ES-I3 (cell line): ENCODE measurements around the gene RORB.
"Not testable (repeated sequence)": the region's sequence is repeated elsewhere in the genome, so short reads cannot be mapped to it uniquely, and the experiment has no call there.

Source experiments
- H3K36me3 ChIP-seq: 2 replicates; pipeline ENCODE4 v1.6.1; 2013; ENCODE audit warnings: mild to moderate bottlenecking, low read length, control low read depth, moderate library complexity; ENCODE audit not compliant: insufficient read depth
- H3K4me1 ChIP-seq: 2 replicates; pipeline ENCODE4 v1.6.1; 2013; ENCODE audit warnings: mild to moderate bottlenecking, control low read depth, low read length; ENCODE audit not compliant: insufficient read depth
- H3K9ac ChIP-seq: 2 replicates; pipeline ENCODE4 v1.6.1; 2013; ENCODE audit warnings: low read depth, mild to moderate bottlenecking, low read length, moderate library complexity
- H3K9me3 ChIP-seq: 2 replicates; pipeline ENCODE4 v1.6.1; 2013; ENCODE audit warnings: mild to moderate bottlenecking, low read length, moderate library complexity; ENCODE audit not compliant: control insufficient read depth, insufficient read depth

RORB gene

GRCh38 chr9:74528207-74528606 lies 31.1 kb downstream of the RORB start:
- H3K9ac ChIP-seq: no peak overlapping the region
- H3K4me1 ChIP-seq: peaks cover 8% of the 10 kb centered on the region; the same call in 1 of the 2 replicates
- H3K36me3 ChIP-seq: no peaks in the 10 kb centered on the region
- no peaks in the 10 kb centered on the region for H3K9me3 ChIP-seq

GRCh38 chr9:74530458-74530857 lies 33.3 kb downstream of the RORB start:
- H3K36me3 ChIP-seq, H3K4me1 ChIP-seq, H3K9me3 ChIP-seq, H3K9ac ChIP-seq: not testable (repeated sequence)

GRCh38 chr9:74533253-74533652 lies 36.1 kb downstream of the RORB start:
- H3K4me1 ChIP-seq: no peaks in the 10 kb centered on the region
- no peaks in the 10 kb centered on the region for H3K36me3 ChIP-seq
- H3K9me3 ChIP-seq: no peaks in the 10 kb centered on the region
- H3K9ac ChIP-seq: no peak overlapping the region

GRCh38 chr9:74534841-74535240 lies 37.7 kb downstream of the RORB start:
- no peaks in the 10 kb centered on the region for H3K36me3 ChIP-seq

GRCh38 chr9:74543145-74543544 lies 46.0 kb downstream of the RORB start:
- H3K36me3 ChIP-seq: no peaks in the 10 kb centered on the region
- H3K9me3 ChIP-seq: no peaks in the 10 kb centered on the region
- no peaks in the 10 kb centered on the region for H3K4me1 ChIP-seq
- H3K9ac ChIP-seq: no peak overlapping the region

More at GRCh38 chr9:74534841-74535240, 37.7 kb downstream of the RORB start:
- H3K9me3 ChIP-seq: no peaks in the 10 kb centered on the region
- H3K9ac ChIP-seq: no peak overlapping the region
- no peaks in the 10 kb centered on the region for H3K4me1 ChIP-seq

GRCh38 chr9:74551266-74551665 lies 54.1 kb downstream of the RORB start:
- Histone ChIP-seq H3K36me3 (no peaks in the 10 kb centered on the region), H3K9me3 (no peaks in the 10 kb centered on the region), H3K9ac (no peak overlapping the region), H3K4me1 (no peaks in the 10 kb centered on the region)

GRCh38 chr9:74554751-74555419 lies 57.8 kb downstream of the RORB start:
- H3K9ac ChIP-seq: no peak overlapping the region
- peaks cover 3% of the 10 kb centered on the region; the same call in 1 of the 2 replicates for H3K4me1 ChIP-seq
- no peaks in the 10 kb centered on the region for H3K36me3 ChIP-seq
- no peaks in the 10 kb centered on the region for H3K9me3 ChIP-seq

- Histone ChIP-seq H3K36me3 (no peaks in the 10 kb centered on the region), H3K9ac (no peak overlapping the region), H3K4me1 (peaks cover 3% of the 10 kb centered on the region; the same call in 1 of the 2 replicates), H3K9me3 (no peaks in the 10 kb centered on the region)
Measured at GRCh38 chr9:74555565-74555964, 58.4 kb downstream of the RORB start.

GRCh38 chr9:74556685-74557084 lies 59.5 kb downstream of the RORB start:
- H3K9me3 ChIP-seq: no peaks in the 10 kb centered on the region
- no peak overlapping the region for H3K9ac ChIP-seq

GRCh38 chr9:74557571-74557970 lies 60.4 kb downstream of the RORB start:
- H3K4me1 ChIP-seq: peaks cover 3% of the 10 kb centered on the region; the same call in 1 of the 2 replicates
- no peak overlapping the region for H3K9ac ChIP-seq

More at GRCh38 chr9:74556685-74557084, 59.5 kb downstream of the RORB start:
- peaks cover 3% of the 10 kb centered on the region; the same call in 1 of the 2 replicates for H3K4me1 ChIP-seq
- no peaks in the 10 kb centered on the region for H3K36me3 ChIP-seq

GRCh38 chr9:74562611-74563010 lies 65.5 kb downstream of the RORB start:
- Histone ChIP-seq H3K9me3 (no peaks in the 10 kb centered on the region), H3K36me3 (no peaks in the 10 kb centered on the region), H3K9ac (no peak overlapping the region), H3K4me1 (peaks cover 4% of the 10 kb centered on the region; the same call in 1 of the 2 replicates)

More at GRCh38 chr9:74557571-74557970, 60.4 kb downstream of the RORB start:
- no peaks in the 10 kb centered on the region for H3K9me3 ChIP-seq
- H3K36me3 ChIP-seq: no peaks in the 10 kb centered on the region

GRCh38 chr9:74570879-74571512 lies 73.9 kb downstream of the RORB start:
- Histone ChIP-seq H3K9ac (no peak overlapping the region), H3K36me3 (no peaks in the 10 kb centered on the region), H3K9me3 (no peaks in the 10 kb centered on the region), H3K4me1 (0 out of 2 replicates have a peak, but pooled peaks cover 3% of the 10 kb centered on the region)

- H3K4me1 ChIP-seq: 0 out of 2 replicates have a peak, but pooled peaks cover 3% of the 10 kb centered on the region
- H3K9me3 ChIP-seq: no peaks in the 10 kb centered on the region
- H3K9ac ChIP-seq: no peak overlapping the region
- H3K36me3 ChIP-seq: no peaks in the 10 kb centered on the region
Measured at GRCh38 chr9:74573640-74574191, 76.6 kb downstream of the RORB start.

GRCh38 chr9:74576176-74576575 lies 79.0 kb downstream of the RORB start:
- no peaks in the 10 kb centered on the region for H3K36me3 ChIP-seq
- H3K9me3 ChIP-seq: no peaks in the 10 kb centered on the region
- H3K9ac ChIP-seq: no peak overlapping the region
- H3K4me1 ChIP-seq: peaks cover 6% of the 10 kb centered on the region; the same call in 1 of the 2 replicates

GRCh38 chr9:74577956-74578355 lies 80.8 kb downstream of the RORB start:
- H3K9ac ChIP-seq: no peak overlapping the region
- no peaks in the 10 kb centered on the region for H3K9me3 ChIP-seq
- no peaks in the 10 kb centered on the region for H3K36me3 ChIP-seq
- H3K4me1 ChIP-seq: peaks cover 6% of the 10 kb centered on the region; the same call in 1 of the 2 replicates
